HepG2 (cell line): Measurements from ENCODE around the gene ZNF48. TPM values are rescaled to one million over a fixed set of nuclear protein-coding genes. Genes with fewer than 3 reads are reported as not detected.

Experiments
- BHLHE40 ChIP-seq: IDR thresholded peaks from 2 replicates; pipeline ENCODE4 v1.6.1; 2011; ENCODE audit warnings: low read length, improper control_type of control experiment
- BORCS8-MEF2B ChIP-seq: sonication (generic); formaldehyde crosslinking; IDR thresholded peaks from 2 replicates; pipeline ENCODE4 v1.8.0; 2022; ENCODE audit warnings: mild to moderate bottlenecking, missing genetic modification reagents
- KAT8 ChIP-seq: IDR thresholded peaks from 2 replicates; pipeline ENCODE4 v1.6.1; 2016; ENCODE audit warnings: missing genetic modification reagents, missing compliant biosample characterization
- MTF2 ChIP-seq: sonication (generic); formaldehyde crosslinking; IDR thresholded peaks from 2 replicates; pipeline ENCODE4 v1.5.0; 2020; ENCODE audit warnings: missing genetic modification reagents, borderline replicate concordance
- NFKB2 ChIP-seq: sonication (generic); formaldehyde crosslinking; IDR thresholded peaks from 2 replicates; pipeline ENCODE4 v1.4.0; 2020; ENCODE audit warnings: missing genetic modification reagents, borderline replicate concordance
- NR2F1 ChIP-seq, 2 experiments: fragments of 450-650 bp in 1 of 2; formaldehyde crosslinking in 1 of 2; IDR thresholded peaks; 2 replicates each; pipeline versions ENCODE4 v1.5.0 to v1.6.1; 2016 to 2020; ENCODE audit warnings: mild to moderate bottlenecking in 1 of 2, missing compliant biosample characterization in 1 of 2, missing genetic modification reagents in 1 of 2, moderate library complexity in 1 of 2
- NR3C1 ChIP-seq: sonication (generic); formaldehyde crosslinking; IDR thresholded peaks from 2 replicates; pipeline ENCODE4 v1.4.0; 2020; ENCODE audit warnings: missing genetic modification reagents
- ONECUT2 ChIP-seq: sonication (generic); formaldehyde crosslinking; IDR thresholded peaks from 2 replicates; pipeline ENCODE4 v1.4.0; 2020; ENCODE audit warnings: missing genetic modification reagents
- RBFOX2 ChIP-seq: fragments of 200-400 bp; formaldehyde crosslinking; IDR thresholded peaks from 2 replicates; pipeline ENCODE4 v1.6.1; 2017; ENCODE audit warnings: low read depth, mild to moderate bottlenecking, low read length
- REXO4 ChIP-seq: sonication (generic); formaldehyde crosslinking; IDR thresholded peaks from 2 replicates; pipeline ENCODE4 v1.8.0; 2022; ENCODE audit warnings: missing genetic modification reagents, mild to moderate bottlenecking, borderline replicate concordance
- SALL1 ChIP-seq: sonication (generic); formaldehyde crosslinking; IDR thresholded peaks from 2 replicates; pipeline ENCODE4 v1.8.0; 2022; ENCODE audit warnings: mild to moderate bottlenecking, missing genetic modification reagents
- SAP130 ChIP-seq: IDR thresholded peaks from 2 replicates; pipeline ENCODE4 v1.6.1; 2016; ENCODE audit warnings: low read depth
- SP140L ChIP-seq: sonication (generic); formaldehyde crosslinking; IDR thresholded peaks from 2 replicates; pipeline ENCODE4 v1.4.0; 2020; ENCODE audit warnings: missing genetic modification reagents, borderline replicate concordance
- YEATS2 ChIP-seq: sonication (generic); formaldehyde crosslinking; IDR thresholded peaks from 2 replicates; pipeline ENCODE4 v1.4.0; 2020; ENCODE audit warnings: missing genetic modification reagents, borderline replicate concordance
- ZFX ChIP-seq: sonication (generic); formaldehyde crosslinking; IDR thresholded peaks from 2 replicates; pipeline ENCODE4 v1.4.0; 2020; ENCODE audit warnings: mild to moderate bottlenecking, low read depth, missing genetic modification reagents, moderate library complexity
- ZNF280D ChIP-seq: sonication (generic); formaldehyde crosslinking; IDR thresholded peaks from 2 replicates; pipeline ENCODE4 v1.5.1; 2020; ENCODE audit warnings: mild to moderate bottlenecking, missing genetic modification reagents
- ZNF430 ChIP-seq: sonication (generic); formaldehyde crosslinking; IDR thresholded peaks from 2 replicates; pipeline ENCODE4 v1.9.0; 2021; ENCODE audit warnings: mild to moderate bottlenecking, missing genetic modification reagents
- ZNF558 ChIP-seq: sonication (generic); formaldehyde crosslinking; IDR thresholded peaks from 2 replicates; pipeline ENCODE4 v1.9.0; 2022; ENCODE audit warnings: mild to moderate bottlenecking, missing genetic modification reagents, borderline replicate concordance
- ZNF776 ChIP-seq: sonication (generic); formaldehyde crosslinking; IDR thresholded peaks from 2 replicates; pipeline ENCODE4 v1.4.0; 2020; ENCODE audit warnings: mild to moderate bottlenecking, missing genetic modification reagents
- ZNF883 ChIP-seq: sonication (generic); formaldehyde crosslinking; IDR thresholded peaks from 2 replicates; pipeline ENCODE4 v1.5.1; 2020; ENCODE audit warnings: mild to moderate bottlenecking, missing genetic modification reagents; ENCODE audit errors: not compliant biosample characterization
- polyA plus RNA-seq, 8 experiments: library from polyadenylated mRNA; depleted of rRNA in 3 of 8; stranded (reverse) in 7 of 8; unstranded in 1 of 8; fragments of >200 nt; fragmentation: Illumina TruSeq in 4 of 8; extraction: Trizol in 4 of 8; gene quantifications; 2 replicates each; pipeline versions ENCODE4 v1.2.1 to v1.2.3, GENCODE V29; 2011 to 2016; ENCODE audit warnings: low read depth in 4 of 8, missing spikeins in 1 of 8, mixed read lengths in 1 of 8; ENCODE audit not compliant: insufficient read depth in 1 of 8
- total RNA-seq, 5 experiments: library from RNA; depleted of rRNA; stranded (reverse); fragments of >200 nt; fragmentation: Illumina TruSeq; extraction: Trizol; gene quantifications; 2 replicates each; pipeline ENCODE4 v1.2.3, GENCODE V29; 2016; ENCODE audit warnings: low read depth in 1 of 5
- TF ChIP-seq, protein P1 (sequence below), 2 experiments: sonication (generic) in 1 of 2; formaldehyde crosslinking in 1 of 2; IDR thresholded peaks; 2 replicates each; pipeline versions ENCODE4 v1.5.1 to v1.6.1; 2011 to 2020; ENCODE audit warnings: borderline replicate concordance in 1 of 2, low read depth in 1 of 2, low read length in 1 of 2, mild to moderate bottlenecking in 1 of 2, missing genetic modification reagents in 1 of 2, moderate library complexity in 1 of 2
- TF ChIP-seq, protein P2 (sequence below): sonication (generic); formaldehyde crosslinking; IDR thresholded peaks from 2 replicates; pipeline ENCODE4 v1.5.0; 2020; ENCODE audit warnings: missing genetic modification reagents, mild to moderate bottlenecking, borderline replicate concordance

ZNF48 gene
- total and polyA plus RNA-seq, 2 of the 13 experiments (the other 11 are each of a cell fraction or from before 2014, with no cell fraction given) = 9.9 to 12.3 TPM

DNA sequence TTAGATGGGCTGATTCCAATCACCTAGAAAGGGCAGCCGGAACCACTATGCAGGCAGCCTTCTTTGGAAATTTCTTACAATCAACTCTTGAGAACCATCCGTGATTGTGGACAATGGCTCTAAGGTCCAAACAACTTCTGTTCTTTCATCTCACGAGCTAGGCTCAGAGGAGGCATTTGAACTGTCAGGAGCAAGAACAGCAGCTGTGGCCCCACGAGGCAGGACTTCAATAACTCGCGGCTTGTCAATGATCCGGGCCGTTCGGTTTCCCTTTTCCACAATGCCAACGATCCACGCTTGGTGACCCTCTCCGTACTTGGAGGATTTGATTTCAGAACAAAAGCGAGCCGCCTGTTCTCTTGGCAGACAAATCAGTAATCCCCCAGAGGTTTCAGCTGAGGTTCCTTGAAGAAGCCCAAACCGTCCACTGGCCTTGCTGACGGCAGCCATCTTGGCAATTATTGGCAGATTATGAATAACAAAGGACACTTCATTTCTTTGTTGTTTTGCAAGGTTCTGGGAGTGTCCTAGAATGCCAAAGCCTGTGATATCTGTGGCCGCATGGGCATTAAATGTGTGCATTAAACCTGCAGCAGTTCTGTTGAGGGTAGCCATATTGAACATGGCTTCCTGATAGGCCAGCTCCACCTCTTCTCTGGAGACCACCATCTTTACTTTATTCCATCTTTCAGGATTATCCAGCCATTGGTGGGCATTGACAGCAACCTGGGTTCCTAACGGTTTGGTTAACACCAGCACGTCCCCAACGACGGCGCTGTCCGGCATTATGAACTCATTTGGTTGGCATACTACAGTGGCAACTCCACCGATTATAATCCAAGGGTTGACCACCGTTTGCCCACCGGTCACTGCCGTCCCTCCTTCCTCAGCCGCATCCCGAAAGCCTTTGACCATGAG is 49.3 kb downstream of the ZNF48 start (continued):
- TF ChIP-seq, protein P1, sequence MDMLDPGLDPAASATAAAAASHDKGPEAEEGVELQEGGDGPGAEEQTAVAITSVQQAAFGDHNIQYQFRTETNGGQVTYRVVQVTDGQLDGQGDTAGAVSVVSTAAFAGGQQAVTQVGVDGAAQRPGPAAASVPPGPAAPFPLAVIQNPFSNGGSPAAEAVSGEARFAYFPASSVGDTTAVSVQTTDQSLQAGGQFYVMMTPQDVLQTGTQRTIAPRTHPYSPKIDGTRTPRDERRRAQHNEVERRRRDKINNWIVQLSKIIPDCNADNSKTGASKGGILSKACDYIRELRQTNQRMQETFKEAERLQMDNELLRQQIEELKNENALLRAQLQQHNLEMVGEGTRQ (IDR thresholded peaks at IDR 0.05; ENCODE audit: low read depth, low read length) = no peak
- TF ChIP-seq, protein P1 (CRISPR knock-in tag; IDR thresholded peaks at IDR 0.05; ENCODE audit: borderline replicate concordance) = no peak
- TF ChIP-seq, protein P2, sequence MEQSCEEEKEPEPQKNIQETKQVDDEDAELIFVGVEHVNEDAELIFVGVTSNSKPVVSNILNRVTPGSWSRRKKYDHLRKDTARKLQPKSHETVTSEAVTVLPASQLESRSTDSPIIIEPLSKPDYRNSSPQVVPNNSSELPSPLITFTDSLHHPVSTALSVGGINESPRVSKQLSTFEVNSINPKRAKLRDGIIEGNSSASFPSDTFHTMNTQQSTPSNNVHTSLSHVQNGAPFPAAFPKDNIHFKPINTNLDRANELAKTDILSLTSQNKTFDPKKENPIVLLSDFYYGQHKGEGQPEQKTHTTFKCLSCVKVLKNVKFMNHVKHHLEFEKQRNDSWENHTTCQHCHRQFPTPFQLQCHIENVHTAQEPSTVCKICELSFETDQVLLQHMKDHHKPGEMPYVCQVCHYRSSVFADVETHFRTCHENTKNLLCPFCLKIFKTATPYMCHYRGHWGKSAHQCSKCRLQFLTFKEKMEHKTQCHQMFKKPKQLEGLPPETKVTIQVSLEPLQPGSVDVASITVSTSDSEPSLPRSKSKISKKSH (CRISPR knock-in tag) = 0 out of 2 replicates have a peak, but pooled peaks have one; percentile 16
- TF ChIP-seq NR3C1 (CRISPR knock-in tag) (no peak), BORCS8-MEF2B (peak; percentile 7; the same call in 1 of the 2 replicates), ZNF776 (CRISPR knock-in tag) (no peak), SAP130 (CRISPR knock-in tag) (peak; percentile 32), KAT8 (CRISPR knock-in tag) (0 out of 2 replicates have a peak, but pooled peaks have one; percentile 22), REXO4 (CRISPR knock-in tag) (no peak), YEATS2 (CRISPR knock-in tag) (0 out of 2 replicates have a peak, but pooled peaks have one; percentile 19), ZNF558 (CRISPR knock-in tag) (peak; percentile 8; the same call in 1 of the 2 replicates), SP140L (CRISPR knock-in tag) (no peak), NFKB2 (CRISPR knock-in tag) (no peak), NR2F1 (CRISPR knock-in tag; IDR thresholded peaks at IDR 0.05) (no peak), BHLHE40 (no peak), ZNF883 (CRISPR knock-in tag) (no peak), ZNF430 (CRISPR knock-in tag) (peak; percentile 23), ZNF280D (peak; percentile 62; the same call in 1 of the 2 replicates), RBFOX2 (0 out of 2 replicates have a peak, but pooled peaks have one; percentile 19), SALL1 (CRISPR knock-in tag) (peak; percentile 8), ONECUT2 (CRISPR knock-in tag) (no peak), MTF2 (CRISPR knock-in tag) (no peak), ZFX (CRISPR knock-in tag) (no peak)
